Hepatocyte (in vitro differentiated cells): ENCODE measurements around the gene MYO3B. TPM values are rescaled to one million over a fixed set of nuclear protein-coding genes. Genes with fewer than 3 reads are reported as not detected.

Experiments
- DNase-seq: peaks from one replicate; pipeline ENCODE4 v3.0.0-alpha.2; 2016; ENCODE audit warnings: low spot score
- H2AFZ ChIP-seq: fragments of 200-600 bp; sonication (generic); 2 replicates; pipeline ENCODE4 v1.6.0; 2016; ENCODE audit warnings: antibody characterized with exemption, mild to moderate bottlenecking
- H3K27ac ChIP-seq: fragments of 200-600 bp; sonication (generic); 2 replicates; pipeline ENCODE4 v1.5.1; 2016; ENCODE audit warnings: mild to moderate bottlenecking
- H3K27me3 ChIP-seq: fragments of 200-600 bp; sonication (generic); 2 replicates; pipeline ENCODE4 v1.6.1; 2016
- H3K36me3 ChIP-seq: fragments of 200-600 bp; sonication (generic); replicated peaks from 2 replicates; pipeline ENCODE4 v1.5.1; 2016; ENCODE audit warnings: low read depth; ENCODE audit not compliant: insufficient read depth
- H3K4me1 ChIP-seq: fragments of 200-600 bp; sonication (generic); 2 replicates; pipeline ENCODE4 v1.5.1; 2016; ENCODE audit warnings: mild to moderate bottlenecking, moderate library complexity; ENCODE audit not compliant: insufficient read depth
- H3K4me2 ChIP-seq: fragments of 200-600 bp; sonication (generic); 2 replicates; pipeline ENCODE4 v1.6.0; 2016
- H3K4me3 ChIP-seq: fragments of 200-600 bp; sonication (generic); 2 replicates; pipeline ENCODE4 v1.5.1; 2016; ENCODE audit warnings: mild to moderate bottlenecking
- H3K79me2 ChIP-seq: fragments of 200-600 bp; sonication (generic); 2 replicates; pipeline ENCODE4 v1.6.0; 2017; ENCODE audit warnings: mild to moderate bottlenecking
- H3K9me2 ChIP-seq: fragments of 200-600 bp; sonication (generic); replicated peaks from 2 replicates; pipeline ENCODE4 v1.6.0; 2017; ENCODE audit warnings: mild to moderate bottlenecking; ENCODE audit not compliant: insufficient read depth
- H3K9me3 ChIP-seq: fragments of 200-600 bp; sonication (generic); 2 replicates; pipeline ENCODE4 v1.5.1; 2016; ENCODE audit warnings: low read depth, mild to moderate bottlenecking
- H4K20me1 ChIP-seq: fragments of 200-600 bp; sonication (generic); 2 replicates; pipeline ENCODE4 v1.6.0; 2016; ENCODE audit warnings: mild to moderate bottlenecking; ENCODE audit not compliant: insufficient read depth, poor library complexity, severe bottlenecking
- EZH2 ChIP-seq: fragments of 200-600 bp; sonication (generic); IDR thresholded peaks from 2 replicates; pipeline ENCODE4 v1.6.1; 2016; ENCODE audit warnings: antibody characterized with exemption, mild to moderate bottlenecking, borderline replicate concordance
- EZH2phosphoT487 ChIP-seq: fragments of 200-600 bp; sonication (generic); IDR thresholded peaks from one replicate; pipeline ENCODE4 v1.6.1; 2018; ENCODE audit warnings: antibody characterized with exemption, mild to moderate bottlenecking, low read depth, moderate library complexity; ENCODE audit not compliant: unreplicated experiment, severe bottlenecking
- WGBS: methylation state at CpG from one replicate; pipeline ENCODE4 v1.1.6; 2016; ENCODE audit warnings: low lambda C conversion rate; ENCODE audit errors: missing lambda C conversion rate; 5-methylcytosine and 5-hydroxymethylcytosine counted together
- polyA plus RNA-seq: library from polyadenylated mRNA; unstranded; fragments of >200 nt; fragmentation: Nextera tagmentation; extraction: Ambion mirVana; gene quantifications from 2 replicates; pipeline ENCODE4 v1.2.1, GENCODE V29; 2016
- total RNA-seq: library from RNA; depleted of rRNA; stranded (reverse); fragments of >200 nt; gene quantifications from 2 replicates; pipeline ENCODE4 v1.2.3, GENCODE V29; 2014
- TF ChIP-seq, protein P1 (sequence below): fragments of 200-600 bp; sonication (generic); IDR thresholded peaks from 2 replicates; pipeline ENCODE4 v1.5.1; 2016; ENCODE audit warnings: antibody characterized with exemption, mild to moderate bottlenecking; ENCODE audit not compliant: poor library complexity

Gene MYO3B
- total and polyA plus RNA-seq, 2 experiments from 2014 or later, result 0.63 to 1.1 TPM

DNA sequence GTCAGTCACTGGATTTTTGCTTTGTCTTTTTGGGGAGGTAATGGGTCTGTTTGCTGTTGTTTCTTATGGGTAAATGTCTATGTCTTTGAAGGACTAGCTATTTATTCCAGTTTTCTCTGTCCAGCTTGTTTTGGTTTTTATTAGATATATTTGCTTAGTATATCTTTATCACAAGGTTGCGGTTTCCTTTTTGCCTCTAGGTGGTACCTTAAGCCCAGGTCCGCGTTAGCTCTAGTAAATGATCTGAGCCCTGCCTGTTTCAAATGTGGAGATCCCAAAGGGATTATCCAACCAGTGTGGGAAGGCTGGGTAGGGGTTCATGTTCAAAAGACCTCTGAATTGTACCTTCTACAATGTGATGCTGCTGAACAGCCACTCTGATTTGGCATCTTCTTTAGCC lies 114.5 kb downstream of the MYO3B start:
- no peak for DNase-seq
- peaks cover 10% of the 10 kb centered on the region for H3K9me3 ChIP-seq
- no peak overlapping the region for H3K4me3 ChIP-seq
- H3K79me2 ChIP-seq, result no peaks in the 10 kb centered on the region
- H3K4me2 ChIP-seq, result no peak overlapping the region
- no peaks in the 10 kb centered on the region for H4K20me1 ChIP-seq
- no peak overlapping the region for H2AFZ ChIP-seq
- no peaks in the 10 kb centered on the region for H3K4me1 ChIP-seq
- TF ChIP-seq EZH2, result no peak
- no peak for TF ChIP-seq EZH2phosphoT487
- TF ChIP-seq, protein P1, sequence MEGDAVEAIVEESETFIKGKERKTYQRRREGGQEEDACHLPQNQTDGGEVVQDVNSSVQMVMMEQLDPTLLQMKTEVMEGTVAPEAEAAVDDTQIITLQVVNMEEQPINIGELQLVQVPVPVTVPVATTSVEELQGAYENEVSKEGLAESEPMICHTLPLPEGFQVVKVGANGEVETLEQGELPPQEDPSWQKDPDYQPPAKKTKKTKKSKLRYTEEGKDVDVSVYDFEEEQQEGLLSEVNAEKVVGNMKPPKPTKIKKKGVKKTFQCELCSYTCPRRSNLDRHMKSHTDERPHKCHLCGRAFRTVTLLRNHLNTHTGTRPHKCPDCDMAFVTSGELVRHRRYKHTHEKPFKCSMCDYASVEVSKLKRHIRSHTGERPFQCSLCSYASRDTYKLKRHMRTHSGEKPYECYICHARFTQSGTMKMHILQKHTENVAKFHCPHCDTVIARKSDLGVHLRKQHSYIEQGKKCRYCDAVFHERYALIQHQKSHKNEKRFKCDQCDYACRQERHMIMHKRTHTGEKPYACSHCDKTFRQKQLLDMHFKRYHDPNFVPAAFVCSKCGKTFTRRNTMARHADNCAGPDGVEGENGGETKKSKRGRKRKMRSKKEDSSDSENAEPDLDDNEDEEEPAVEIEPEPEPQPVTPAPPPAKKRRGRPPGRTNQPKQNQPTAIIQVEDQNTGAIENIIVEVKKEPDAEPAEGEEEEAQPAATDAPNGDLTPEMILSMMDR, result no peak
- no peaks in the 10 kb centered on the region for H3K27me3 ChIP-seq
- no peaks in the 10 kb centered on the region for H3K36me3 ChIP-seq
- no peak overlapping the region for H3K27ac ChIP-seq
- H3K9me2 ChIP-seq, result no peaks in the 10 kb centered on the region
- WGBS, result 79% methylated on average over 3 of the region's 3 CpGs

DNA sequence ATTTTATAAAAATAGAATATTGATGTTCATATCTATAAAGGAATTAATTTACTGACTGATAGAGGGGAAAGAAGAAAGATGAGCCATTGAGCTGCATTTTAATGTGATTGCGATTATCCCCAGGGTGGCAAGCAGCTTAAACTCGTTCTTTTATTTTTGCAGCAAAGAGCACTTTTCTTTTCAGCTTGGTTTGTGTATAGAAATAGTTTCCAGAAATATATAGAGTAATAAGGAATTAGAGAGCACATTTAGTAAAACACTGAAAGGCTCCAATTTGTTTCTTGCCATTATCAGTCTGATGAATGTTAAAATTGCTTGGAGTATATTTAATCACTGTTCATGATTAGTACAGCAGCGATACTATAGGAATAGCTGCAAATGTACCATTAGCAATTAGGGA lies 119.5 kb downstream of the MYO3B start:
- 90% methylated on average over 3 of the region's 3 CpGs for WGBS

DNA sequence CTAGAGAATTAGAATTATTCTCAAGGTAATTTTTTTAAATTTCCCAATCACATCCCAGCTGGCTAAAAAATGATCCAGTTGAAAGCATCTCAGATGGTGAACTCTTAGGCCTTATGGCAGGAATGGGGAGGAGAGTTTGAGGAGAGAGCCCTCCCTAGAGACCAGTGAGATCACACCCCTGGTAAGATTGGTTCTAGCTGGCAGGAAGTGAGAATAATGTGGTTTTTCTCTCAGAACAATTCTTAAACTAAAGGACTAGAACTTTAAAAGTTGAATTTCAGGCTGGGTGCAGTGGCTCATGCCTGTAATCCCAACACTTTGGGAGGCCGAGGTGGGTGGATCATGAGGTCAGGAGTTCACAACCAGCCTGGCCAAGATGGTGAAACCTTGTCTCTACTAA lies 120.2 kb downstream of the MYO3B start:
- H2AFZ ChIP-seq, result no peak overlapping the region
- H3K4me1 ChIP-seq, result no peaks in the 10 kb centered on the region
- no peaks in the 10 kb centered on the region for H3K36me3 ChIP-seq
- WGBS, result 86% methylated on average over 1 of the region's 1 CpG
- DNase-seq, result no peak
- H4K20me1 ChIP-seq, result no peaks in the 10 kb centered on the region
- H3K9me2 ChIP-seq, result no peaks in the 10 kb centered on the region
- no peak overlapping the region for H3K4me2 ChIP-seq
- H3K27me3 ChIP-seq, result no peaks in the 10 kb centered on the region
- TF ChIP-seq EZH2, result no peak
- TF ChIP-seq, protein P1, result no peak
- TF ChIP-seq EZH2phosphoT487, result no peak
- H3K27ac ChIP-seq, result no peak overlapping the region
- no peaks in the 10 kb centered on the region for H3K79me2 ChIP-seq
- H3K4me3 ChIP-seq, result no peak overlapping the region
- H3K9me3 ChIP-seq, result no peaks in the 10 kb centered on the region

More for the DNA sequence above, 119.5 kb downstream of the MYO3B start:
- Histone ChIP-seq H3K27ac (no peak overlapping the region), H3K4me1 (no peaks in the 10 kb centered on the region), H3K36me3 (no peaks in the 10 kb centered on the region), H4K20me1 (no peaks in the 10 kb centered on the region), H2AFZ (no peak overlapping the region), H3K79me2 (no peaks in the 10 kb centered on the region), H3K9me2 (no peaks in the 10 kb centered on the region), H3K9me3 (no peaks in the 10 kb centered on the region), H3K4me2 (no peak overlapping the region), H3K27me3 (no peaks in the 10 kb centered on the region), H3K4me3 (no peak overlapping the region)
- no peak for DNase-seq
- TF ChIP-seq EZH2phosphoT487 (no peak), EZH2 (no peak)
- TF ChIP-seq, protein P1, result no peak
